ENCODE measurements around the gene FTL.

The FTL gene

DNA sequence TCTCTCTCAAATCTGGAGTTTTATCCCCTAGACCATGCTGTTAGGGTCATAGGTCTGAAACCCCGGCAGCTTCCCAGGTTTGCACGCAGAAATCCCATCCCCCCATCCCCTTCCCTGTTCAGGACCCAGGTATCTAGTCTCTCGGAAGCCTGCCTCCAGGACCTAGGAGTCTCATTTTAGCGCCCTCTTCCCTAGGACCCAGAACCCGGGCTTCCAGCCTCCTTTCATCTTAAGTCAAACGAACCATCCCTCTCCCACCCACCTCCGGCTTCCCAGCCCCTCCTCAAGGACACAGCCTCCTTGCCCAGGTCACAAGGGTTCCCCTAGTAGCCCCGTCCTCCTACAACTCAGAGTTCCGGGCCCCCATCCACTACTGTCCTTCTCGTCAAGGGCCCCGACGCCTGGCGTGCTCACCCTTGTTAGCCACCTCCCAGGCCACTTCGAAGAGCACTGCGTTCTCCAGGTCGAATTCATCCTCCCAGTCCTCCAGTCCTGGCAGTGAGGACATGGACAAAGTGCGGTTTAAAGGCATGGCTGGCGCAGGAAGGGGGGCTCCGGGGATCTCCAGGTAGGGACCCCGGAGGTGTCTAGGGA is 27.6 kb downstream of the FTL start:
- DNase-seq: peak in 1 of 3 donors; percentile 27

DNA sequence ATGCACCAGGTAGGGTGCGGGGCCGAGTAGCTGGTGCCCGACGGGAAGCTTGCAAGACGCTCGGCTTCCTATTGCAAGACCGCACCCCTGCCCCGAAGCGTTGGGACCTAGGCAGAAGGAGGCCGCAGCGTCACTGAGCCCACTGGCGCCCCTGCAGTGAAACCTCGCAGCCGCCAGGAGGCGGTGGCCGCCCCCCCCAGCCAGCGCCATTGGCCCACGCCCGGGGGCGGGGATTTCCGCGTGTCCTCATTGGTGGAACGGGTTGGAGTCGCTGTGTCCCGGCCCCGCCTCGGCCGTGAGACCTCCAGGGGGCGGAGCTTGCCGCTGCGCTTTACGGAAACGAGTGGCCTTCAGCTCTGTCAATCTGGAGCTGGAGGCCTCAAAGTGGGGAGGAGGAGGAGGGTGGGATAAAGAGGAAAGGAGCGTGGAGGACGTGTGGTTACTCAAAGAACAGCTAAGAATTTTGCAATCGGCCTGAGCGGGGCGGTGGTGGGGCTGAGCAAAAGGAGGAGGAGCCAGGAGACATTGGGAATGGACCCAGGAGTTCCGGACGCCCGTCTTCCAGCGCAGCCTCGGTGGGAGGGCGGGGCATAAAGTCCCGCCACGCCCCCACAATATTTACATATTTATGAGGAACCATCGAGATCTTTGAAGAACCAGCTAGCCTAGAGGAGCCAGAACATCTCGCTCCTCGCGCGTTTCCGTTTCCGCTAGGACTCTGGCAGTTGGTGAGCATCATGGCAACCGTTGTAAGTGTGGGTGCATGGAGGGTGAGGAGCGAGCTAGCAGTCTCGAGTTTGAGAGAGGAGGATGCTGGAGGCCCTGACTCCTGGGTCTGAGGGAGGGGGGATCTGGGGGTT is 28.3 kb downstream of the FTL start, which contains the start of the genes GYS1 and RUVBL2:
Gene GYS1, minus strand, starts transcription at position 135 of the 860 bp plus-strand sequence. CDS start 197 bp downstream, outside the sequence.
Gene RUVBL2, plus strand, starts transcription at position 713 of the 860 bp plus-strand sequence. Its CDS starts 25 bp downstream, at position 738.
- peak; percentile 100 for DNase-seq

DNA sequence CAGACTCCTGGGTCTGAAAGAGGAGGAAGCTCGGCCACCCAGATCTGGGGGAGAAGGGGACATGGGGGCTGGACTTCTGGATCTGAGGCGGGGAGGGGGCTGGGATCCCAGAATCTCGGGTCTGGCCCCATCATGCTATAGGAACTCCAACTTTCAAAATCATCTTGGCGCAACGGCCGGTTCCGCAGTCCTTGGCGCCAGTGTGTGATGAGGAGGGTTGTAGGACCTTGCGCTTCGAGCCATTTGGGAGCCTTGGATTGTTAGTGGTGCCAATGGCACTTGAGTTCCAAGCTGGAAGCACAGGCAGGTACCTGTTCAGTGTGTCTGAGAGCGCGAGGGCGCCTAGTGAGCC is 28.9 kb downstream of the FTL start:
- no peak for DNase-seq

DNA sequence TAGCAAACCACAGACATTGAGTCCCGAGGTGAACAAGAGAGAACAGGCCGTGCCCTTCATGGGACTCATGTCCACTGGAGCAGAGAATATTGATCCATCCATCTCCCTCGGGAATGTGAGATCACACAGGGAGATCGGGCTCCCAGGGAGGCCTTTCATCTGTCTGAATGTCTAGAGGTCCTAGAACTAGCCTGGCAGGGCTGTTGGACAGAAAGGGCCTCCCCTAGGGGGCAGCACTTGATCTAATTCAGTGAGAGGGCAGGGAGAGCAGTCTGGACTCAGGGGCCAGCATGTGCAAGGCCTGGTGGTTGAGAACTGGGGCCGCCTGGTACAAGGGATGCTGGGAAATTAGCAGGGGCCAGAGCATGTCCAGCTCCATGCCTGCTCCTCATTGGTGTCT is 32.9 kb downstream of the FTL start:
- DNase-seq: peak; percentile 70 to 90 (median 74)

DNA sequence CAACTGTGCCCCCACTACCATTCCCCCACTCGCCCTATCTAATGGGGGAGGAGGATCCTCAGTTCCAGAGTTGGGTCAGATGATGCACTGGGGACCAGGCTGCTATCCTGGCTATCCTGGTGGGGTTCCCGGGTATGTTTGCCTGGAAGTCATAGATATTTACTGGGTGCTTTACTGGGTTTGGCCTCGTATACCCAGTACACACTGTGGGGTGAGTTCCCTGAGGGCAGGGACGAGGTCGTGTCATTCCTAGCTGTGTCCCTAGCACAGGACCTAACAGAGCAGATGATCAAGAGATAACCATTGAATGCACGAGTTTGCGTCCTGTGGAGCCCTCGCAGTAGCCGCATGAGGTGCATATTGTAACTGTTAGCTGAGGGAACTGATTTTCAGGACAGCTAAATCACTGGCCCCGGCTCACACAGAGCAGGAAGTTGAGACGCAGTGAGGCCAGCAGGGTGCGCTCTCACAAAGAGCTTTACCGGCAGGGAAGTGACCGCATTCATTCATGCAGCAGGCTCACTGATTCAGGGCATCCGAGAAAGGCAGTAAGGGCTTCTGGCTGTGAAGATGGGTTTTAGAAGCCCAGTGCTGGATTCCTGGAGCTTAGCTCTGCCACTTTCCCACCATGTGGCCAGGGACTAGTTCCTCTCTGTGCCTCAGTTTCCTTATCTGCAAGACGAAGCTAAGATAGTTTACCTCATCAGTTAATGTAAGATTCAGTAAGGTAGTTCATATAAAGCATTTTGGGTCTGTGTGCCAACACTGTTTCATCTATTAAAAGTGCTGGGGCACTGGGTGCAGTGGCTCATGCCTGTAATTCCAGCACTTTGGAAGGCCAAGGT is 34.6 kb downstream of the FTL start:
- DNase-seq: peak; percentile 72 to 82 (median 78)

DNA sequence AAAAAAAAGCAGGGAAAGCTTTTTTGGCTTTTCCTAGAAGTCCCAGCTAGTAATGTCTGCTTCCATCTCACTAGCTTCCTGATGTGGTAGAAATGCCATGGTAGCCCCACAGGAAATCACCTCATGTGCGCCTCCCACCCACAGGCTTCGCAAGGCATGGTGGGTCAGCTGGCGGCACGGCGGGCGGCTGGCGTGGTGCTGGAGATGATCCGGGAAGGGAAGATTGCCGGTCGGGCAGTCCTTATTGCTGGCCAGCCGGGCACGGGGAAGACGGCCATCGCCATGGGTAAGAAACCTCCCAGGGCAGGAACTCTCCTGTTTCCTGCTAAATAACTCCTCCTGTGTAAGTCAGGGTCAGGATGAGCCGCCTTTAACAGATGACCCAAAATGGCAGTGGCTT is 39.0 kb downstream of the FTL start:
- DNase-seq: no peak

DNA sequence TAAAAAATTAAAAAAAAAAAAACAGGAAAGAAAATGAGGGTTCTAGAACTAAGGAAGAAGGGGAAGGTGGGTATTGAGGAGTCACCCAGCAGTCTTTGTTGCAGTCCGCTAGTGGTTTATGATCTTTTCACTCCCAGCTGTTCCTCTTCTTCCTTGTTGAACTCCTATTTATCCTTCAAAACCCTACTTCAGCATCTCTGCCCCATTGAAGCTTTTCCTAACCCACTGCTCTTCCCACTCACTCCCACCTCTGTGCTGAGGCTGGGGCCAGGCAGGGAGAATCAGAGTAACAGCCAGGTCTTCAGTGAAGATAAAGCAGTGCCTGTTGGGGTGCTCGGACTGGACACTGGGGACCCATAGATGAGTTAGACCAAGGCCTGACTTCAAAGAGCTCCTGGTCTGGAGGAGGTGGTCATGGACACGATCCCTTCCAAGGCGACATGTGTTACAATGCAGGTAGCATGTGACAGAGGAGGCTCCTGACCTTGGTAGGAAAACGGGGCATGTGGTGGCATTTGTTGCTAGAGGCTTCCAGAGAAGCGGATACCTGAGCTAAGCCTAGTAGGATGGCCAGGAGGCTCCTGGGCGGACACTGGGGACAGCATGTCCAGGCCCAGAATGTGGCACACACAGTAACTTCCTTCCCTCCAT is 40.0 kb downstream of the FTL start:
- DNase-seq: no peak

DNA sequence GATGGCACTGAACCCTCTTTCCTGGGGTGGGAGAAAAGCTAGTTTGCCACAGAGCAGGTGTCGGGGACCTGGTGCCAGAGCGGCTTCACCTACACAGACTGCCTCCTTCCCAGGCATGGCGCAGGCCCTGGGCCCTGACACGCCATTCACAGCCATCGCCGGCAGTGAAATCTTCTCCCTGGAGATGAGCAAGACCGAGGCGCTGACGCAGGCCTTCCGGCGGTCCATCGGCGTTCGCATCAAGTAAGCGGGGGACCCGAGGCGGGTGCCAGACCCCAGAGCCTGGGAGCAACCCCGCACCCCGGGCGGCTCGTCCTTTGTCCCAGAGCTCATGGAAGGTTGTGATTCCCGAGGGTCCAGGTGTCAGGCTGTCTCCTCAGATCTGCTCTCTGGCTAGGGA is 41.8 kb downstream of the FTL start:
- no peak for DNase-seq

DNA sequence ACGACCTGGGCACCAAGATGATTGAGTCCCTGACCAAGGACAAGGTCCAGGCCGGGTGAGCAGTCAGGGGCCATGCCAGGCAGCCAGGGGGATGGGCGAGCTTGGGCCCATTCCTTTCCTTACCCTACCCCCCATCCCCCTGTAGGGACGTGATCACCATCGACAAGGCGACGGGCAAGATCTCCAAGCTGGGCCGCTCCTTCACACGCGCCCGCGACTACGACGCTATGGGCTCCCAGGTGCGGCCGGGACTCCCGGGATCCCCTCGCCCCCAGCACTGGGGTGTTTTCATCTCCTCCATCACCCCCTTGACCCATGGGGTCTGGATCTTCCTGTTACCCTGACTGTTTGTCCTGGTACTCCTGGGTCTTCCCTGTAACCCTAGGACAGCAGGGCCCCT is 44.7 kb downstream of the FTL start:
- no peak for DNase-seq

DNA sequence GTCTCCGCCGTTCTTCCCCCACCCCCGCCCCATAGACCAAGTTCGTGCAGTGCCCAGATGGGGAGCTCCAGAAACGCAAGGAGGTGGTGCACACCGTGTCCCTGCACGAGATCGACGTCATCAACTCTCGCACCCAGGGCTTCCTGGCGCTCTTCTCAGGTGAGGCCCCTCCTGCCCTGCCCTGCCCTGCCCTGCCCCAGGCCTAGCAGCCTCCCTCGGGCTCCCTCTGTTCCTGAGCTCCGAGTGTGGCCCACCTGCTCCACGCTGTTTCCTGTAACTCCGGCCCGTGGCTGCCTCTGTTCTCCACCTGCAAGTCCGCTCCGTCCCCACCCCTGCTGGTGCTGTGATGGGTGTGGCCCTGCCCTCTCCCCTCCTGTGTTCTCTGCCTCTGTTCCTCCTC is 45.3 kb downstream of the FTL start:
- DNase-seq: no peak

DNA sequence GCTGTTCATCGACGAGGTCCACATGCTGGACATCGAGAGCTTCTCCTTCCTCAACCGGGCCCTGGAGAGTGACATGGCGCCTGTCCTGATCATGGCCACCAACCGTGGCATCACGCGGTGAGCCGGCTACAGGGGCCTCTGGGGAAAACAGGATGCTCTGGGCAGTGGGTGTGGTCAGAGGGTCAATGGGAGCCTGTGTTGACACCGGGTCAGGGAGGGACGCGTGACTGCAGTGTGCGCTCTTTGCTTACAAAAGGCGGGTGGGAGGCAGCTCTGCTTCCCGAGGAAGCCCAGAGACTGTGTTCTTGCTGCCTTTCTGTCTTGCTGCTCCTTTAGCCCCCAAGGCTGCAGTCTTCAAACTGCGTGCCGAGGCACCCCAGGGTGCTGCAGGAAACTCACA is 46.1 kb downstream of the FTL start:
- DNase-seq: no peak

DNA sequence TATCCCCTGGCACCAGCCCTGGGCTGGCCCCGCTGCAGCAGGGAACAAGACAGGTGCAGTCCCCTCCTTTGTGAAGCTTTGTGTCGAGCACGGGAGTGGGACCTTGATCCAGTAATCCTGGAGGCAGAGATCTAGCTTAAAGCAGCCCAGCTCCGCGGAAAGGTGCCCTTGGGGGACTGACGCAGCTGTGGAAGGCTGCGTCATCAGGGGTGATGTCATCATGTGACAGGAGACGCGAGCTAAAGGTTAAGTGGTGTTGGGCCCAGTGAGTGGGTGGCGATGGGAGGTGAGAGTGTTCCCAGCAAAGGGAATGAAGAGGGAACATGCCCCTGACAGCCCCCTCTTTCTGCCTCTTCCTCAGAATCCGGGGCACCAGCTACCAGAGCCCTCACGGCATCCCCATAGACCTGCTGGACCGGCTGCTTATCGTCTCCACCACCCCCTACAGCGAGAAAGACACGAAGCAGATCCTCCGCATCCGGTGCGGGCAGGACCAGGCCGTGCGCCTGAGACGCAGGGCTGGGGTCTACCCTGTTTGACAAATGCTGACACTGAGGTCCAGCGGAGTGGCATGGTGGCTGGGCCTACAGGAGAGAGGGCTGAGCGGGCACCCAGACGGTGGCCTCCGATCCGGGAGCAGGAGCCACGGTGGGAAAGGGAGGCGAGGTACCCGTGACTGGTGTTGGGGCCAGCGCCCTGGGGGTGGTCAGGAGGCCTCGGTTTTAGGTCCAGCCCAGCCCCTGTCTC is 49.2 kb downstream of the FTL start:
- DNase-seq: no peak

DNA sequence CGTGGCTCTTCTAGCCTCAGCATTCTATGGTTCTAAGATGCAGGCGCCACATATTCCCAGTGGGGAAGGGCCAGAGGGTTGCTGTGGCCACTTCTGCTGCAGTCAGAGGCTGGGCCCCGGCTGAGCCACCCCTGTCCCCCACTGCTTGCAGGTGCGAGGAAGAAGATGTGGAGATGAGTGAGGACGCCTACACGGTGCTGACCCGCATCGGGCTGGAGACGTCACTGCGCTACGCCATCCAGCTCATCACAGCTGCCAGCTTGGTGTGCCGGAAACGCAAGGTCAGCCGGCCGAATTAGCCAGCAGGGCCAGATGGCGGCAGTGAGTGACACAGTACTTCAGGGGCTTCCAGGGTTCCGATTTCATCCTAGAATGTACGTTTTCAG is 49.8 kb downstream of the FTL start:
- no peak for DNase-seq

DNA sequence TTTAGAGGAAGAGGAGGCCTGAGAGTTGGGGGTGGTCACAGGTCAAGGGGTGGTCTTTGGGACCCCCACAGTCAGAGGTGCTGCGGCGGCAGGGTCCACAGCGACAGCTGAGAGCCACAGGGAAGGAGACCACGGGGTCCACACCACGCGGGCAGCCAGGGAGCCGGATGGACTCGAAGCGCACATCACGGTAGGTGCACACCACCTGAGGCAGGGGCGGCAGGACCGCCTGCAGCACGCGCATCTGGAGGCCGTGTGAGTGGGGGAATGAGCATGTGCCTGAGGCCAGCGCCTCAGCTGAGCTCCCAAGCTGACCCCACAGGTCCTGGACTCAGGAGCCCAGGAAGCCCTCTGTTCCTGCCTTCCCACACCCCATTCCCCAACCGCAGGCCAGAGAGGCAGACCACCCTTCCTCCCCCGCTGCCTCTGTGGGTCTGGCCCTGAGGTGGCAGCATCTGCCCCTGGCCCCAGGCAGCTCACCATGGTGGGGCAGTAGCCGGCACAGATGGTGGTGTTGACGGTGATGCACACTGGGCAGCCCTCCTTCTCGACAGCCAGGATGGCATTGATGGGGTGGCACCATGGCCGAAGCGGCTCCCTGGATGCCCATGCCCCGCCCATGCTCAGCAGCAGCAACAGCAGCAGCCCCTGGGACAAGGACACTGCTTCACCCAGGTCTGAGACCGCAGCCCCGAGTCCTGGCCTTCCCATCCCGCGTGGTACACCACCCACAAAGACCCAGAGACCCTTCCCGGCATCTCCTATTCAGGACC is 51.1 kb downstream of the FTL start:
- no peak for DNase-seq

Data from suppressor macrophage treated with lipopolysaccharide for 1 hour (primary cell).